Fibroblast of villous mesenchyme (primary cell): ENCODE results near the gene KRTAP10-5. TPM values are rescaled to one million over a fixed set of nuclear protein-coding genes. Genes with fewer than 3 reads are reported as not detected.

Source experiments
- DNase-seq: peaks from one replicate; pipeline ENCODE4 v3.0.0-alpha.2; 2010; ENCODE audit warnings: low read depth
- H3K4me3 ChIP-seq: 2 replicates; pipeline ENCODE4 v1.5.1; 2011; ENCODE audit warnings: low read depth, mild to moderate bottlenecking, low read length
- CTCF ChIP-seq: IDR thresholded peaks from 2 replicates; pipeline ENCODE4 v1.5.1; 2012; ENCODE audit warnings: low read depth, mild to moderate bottlenecking, low read length; ENCODE audit not compliant: insufficient read depth
- total RNA-seq: library from RNA; depleted of rRNA; stranded (reverse); fragments of >200 nt; gene quantifications from 2 replicates; pipeline ENCODE4 v1.2.3, GENCODE V29; 2012

KRTAP10-5 gene
- total RNA-seq, 1 donor, result not detected

- no peak overlapping the region for H3K4me3 ChIP-seq
- no peak for TF ChIP-seq CTCF
- DNase-seq, result no peak
Measured at GRCh38 chr21:44548922-44549321, 31.5 kb downstream of the KRTAP10-5 start.

- no peak for DNase-seq
- TF ChIP-seq CTCF, result no peak
- no peak overlapping the region for H3K4me3 ChIP-seq
Measured at GRCh38 chr21:44548381-44548780, 32.0 kb downstream of the KRTAP10-5 start.

GRCh38 chr21:44547656-44548331, 32.6 kb downstream of the KRTAP10-5 start:
- no peak overlapping the region for H3K4me3 ChIP-seq
- no peak for TF ChIP-seq CTCF
- DNase-seq, result no peak

GRCh38 chr21:44544566-44544965, 35.8 kb downstream of the KRTAP10-5 start:
- no peak for TF ChIP-seq CTCF
- H3K4me3 ChIP-seq, result no peak overlapping the region
- DNase-seq, result no peak

- DNase-seq, result no peak
- H3K4me3 ChIP-seq, result no peak overlapping the region
Measured at GRCh38 chr21:44542716-44543115, 37.7 kb downstream of the KRTAP10-5 start.

GRCh38 chr21:44540741-44541288, 39.6 kb downstream of the KRTAP10-5 start:
- no peak overlapping the region for H3K4me3 ChIP-seq
- no peak for TF ChIP-seq CTCF
- DNase-seq, result no peak

More at GRCh38 chr21:44542716-44543115, 37.7 kb downstream of the KRTAP10-5 start:
- TF ChIP-seq CTCF, result no peak
